Activated B cell treated with CpG ODN at 0.5 μM for 24 hours (primary cell): ENCODE measurements around the gene CCNG2. TPM values are rescaled to one million over a fixed set of nuclear protein-coding genes. Genes with fewer than 3 reads are reported as not detected.
A peak's percentile ranks its signal among the peaks of the same experiment; 100 is the strongest.

Source experiments
- ATAC-seq: fragments of 200-7000 bp; cut with Tn5 transposase; one replicate; pipeline ENCODE4 v1.10.0; 2021; ENCODE audit warnings: low read depth, mild to moderate bottlenecking, moderate library complexity
- CTCF ChIA-PET: fragments of 350-600 bp; sonication (Branson Sonifier 250); formaldehyde crosslinking; loops from one replicate; lab custom pipeline; 2021; ENCODE audit warnings: antibody characterized with exemption; lab: Charles Lee
- POLR2A ChIA-PET: fragments of 350-600 bp; sonication (Branson Sonifier 250); formaldehyde crosslinking; loops from one replicate; lab custom pipeline; 2021; ENCODE audit warnings: antibody characterized with exemption; lab: Charles Lee
- DNase-seq: peaks from one replicate; pipeline ENCODE4 v3.0.0; 2022
- H3K27ac Mint-ChIP-seq: one replicate; pipeline ENCODE4 v1.8.0; 2020; ENCODE audit warnings: mixed read lengths
- H3K27me3 Mint-ChIP-seq: one replicate; pipeline ENCODE4 v1.8.0; 2021; ENCODE audit warnings: mixed read lengths
- H3K36me3 Mint-ChIP-seq: one replicate; pipeline ENCODE4 v1.8.0; 2021; ENCODE audit warnings: low read depth, mixed read lengths
- H3K4me1 Mint-ChIP-seq: one replicate; pipeline ENCODE4 v1.8.0; 2021; ENCODE audit warnings: mixed read lengths
- H3K4me3 Mint-ChIP-seq: one replicate; pipeline ENCODE4 v1.8.0; 2020; ENCODE audit warnings: mild to moderate bottlenecking, mixed read lengths
- H3K9me3 Mint-ChIP-seq: one replicate; pipeline ENCODE4 v1.8.0; 2020; ENCODE audit warnings: mixed read lengths
- intact Hi-C: fragments of 100-400 bp; cut with micrococcal nuclease; formaldehyde crosslinking; loops from one replicate; pipeline ENCODE4 v1.15.1; 2024
- total RNA-seq: library from RNA; stranded (reverse); gene quantifications from 2 replicates; pipeline ENCODE4 v1.2.3, GENCODE V29; 2022
- TF ChIP-seq, protein P1 (sequence below): fragments of 200-600 bp; IDR thresholded peaks from one replicate; pipeline ENCODE4 v1.8.0; 2022; ENCODE audit warnings: antibody characterized with exemption, mild to moderate bottlenecking

CCNG2 gene
- total RNA-seq, 1 donor from 2014 or later: 34.6 TPM

DNA sequence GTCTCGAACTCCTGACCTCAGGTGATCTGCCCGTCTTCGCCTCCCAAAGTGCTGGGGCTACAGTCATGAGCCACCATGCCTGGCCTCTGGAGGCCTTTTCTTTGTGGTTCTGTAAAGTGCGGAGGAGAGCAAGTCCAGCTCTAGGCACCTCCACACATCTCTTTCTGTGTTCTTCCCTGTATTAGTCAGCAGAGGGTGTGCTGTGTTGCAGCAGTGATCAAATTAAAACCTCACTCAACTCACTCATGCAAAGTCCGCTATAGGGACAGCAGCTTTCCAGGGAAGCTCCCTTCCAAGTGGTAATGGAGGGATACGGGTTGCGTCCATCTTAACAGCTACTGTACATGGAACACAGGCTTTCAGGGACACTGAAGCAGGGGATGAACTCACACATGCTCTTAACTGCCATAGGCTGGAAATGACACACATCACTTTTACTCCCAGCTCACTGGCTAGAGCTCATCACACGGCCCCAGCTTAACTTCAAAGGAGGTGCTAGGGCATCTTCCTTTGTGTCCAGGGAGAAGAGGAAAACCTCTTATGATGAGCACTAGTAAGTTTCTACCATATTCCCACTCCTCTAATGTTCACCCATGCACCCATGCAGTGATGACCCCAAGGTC is 36.0 kb upstream of the CCNG2 start:
- no peak overlapping the region for H3K27ac Mint-ChIP-seq
- POLR2A ChIA-PET: interaction anchor here (1.0 to 9.6 kb wide), 6 partner anchors 17 to 83 kb away, joined by 3 to 132 read pairs (median 7); partner anchors contain the start of genes CCNG2 and CCNI
- no peaks in the 10 kb centered on the region for H3K27me3 Mint-ChIP-seq
- CTCF ChIA-PET: interaction anchor here (0.6 to 4.0 kb wide), 19 partner anchors 9 to 87 kb away, joined by 3 to 133 read pairs (median 6); partner anchors contain the start of gene CCNG2
- no peaks in the 10 kb centered on the region for H3K36me3 Mint-ChIP-seq
- H3K9me3 Mint-ChIP-seq: no peaks in the 10 kb centered on the region
- DNase-seq: no peak
- intact Hi-C loops: loop anchor here (1.0 to 2.0 kb wide), 3 partner anchors 26 to 82 kb away; no protein-coding TSS in a partner anchor
- peaks cover 58% of the 10 kb centered on the region for H3K4me1 Mint-ChIP-seq
- ATAC-seq: peak; percentile 80
- TF ChIP-seq, protein P1, sequence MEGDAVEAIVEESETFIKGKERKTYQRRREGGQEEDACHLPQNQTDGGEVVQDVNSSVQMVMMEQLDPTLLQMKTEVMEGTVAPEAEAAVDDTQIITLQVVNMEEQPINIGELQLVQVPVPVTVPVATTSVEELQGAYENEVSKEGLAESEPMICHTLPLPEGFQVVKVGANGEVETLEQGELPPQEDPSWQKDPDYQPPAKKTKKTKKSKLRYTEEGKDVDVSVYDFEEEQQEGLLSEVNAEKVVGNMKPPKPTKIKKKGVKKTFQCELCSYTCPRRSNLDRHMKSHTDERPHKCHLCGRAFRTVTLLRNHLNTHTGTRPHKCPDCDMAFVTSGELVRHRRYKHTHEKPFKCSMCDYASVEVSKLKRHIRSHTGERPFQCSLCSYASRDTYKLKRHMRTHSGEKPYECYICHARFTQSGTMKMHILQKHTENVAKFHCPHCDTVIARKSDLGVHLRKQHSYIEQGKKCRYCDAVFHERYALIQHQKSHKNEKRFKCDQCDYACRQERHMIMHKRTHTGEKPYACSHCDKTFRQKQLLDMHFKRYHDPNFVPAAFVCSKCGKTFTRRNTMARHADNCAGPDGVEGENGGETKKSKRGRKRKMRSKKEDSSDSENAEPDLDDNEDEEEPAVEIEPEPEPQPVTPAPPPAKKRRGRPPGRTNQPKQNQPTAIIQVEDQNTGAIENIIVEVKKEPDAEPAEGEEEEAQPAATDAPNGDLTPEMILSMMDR: no peak
- H3K4me3 Mint-ChIP-seq: peak overlapping the region; percentile 5

DNA sequence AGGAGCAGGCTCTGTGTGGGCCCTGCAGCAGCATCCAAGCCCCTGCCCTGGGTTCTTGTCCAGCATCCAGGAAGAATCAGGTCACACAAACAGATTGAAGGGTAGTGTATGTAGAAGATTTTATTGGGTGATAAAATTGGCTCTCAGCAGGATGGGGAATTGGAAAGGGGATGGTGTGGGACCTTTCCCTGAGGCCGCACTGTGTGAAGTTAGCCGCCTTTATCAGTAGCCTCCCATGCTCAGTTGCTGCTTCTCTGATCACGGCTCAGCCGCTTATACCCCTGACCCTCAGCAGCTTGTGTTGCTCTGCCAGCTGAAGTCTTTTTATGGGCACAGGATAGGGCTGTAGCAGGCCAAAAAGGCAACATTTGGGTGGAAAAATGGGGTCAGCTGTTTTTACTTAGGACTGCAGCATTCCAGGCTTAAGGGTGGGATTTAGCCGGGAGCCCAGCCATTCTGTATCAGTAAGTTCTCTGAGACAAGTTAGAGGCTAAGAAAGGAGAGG is 35.2 kb upstream of the CCNG2 start:
- ChIA-PET CTCF (interaction anchor here (0.8 to 4.0 kb wide), 12 partner anchors 8 to 82 kb away, joined by 3 to 133 read pairs (median 8); partner anchors contain the start of gene CCNG2), POLR2A (interaction anchor here (1.2 to 9.6 kb wide), 5 partner anchors 33 to 82 kb away, joined by 3 to 132 read pairs (median 8); partner anchors contain the start of genes CCNG2 and CCNI)
- ATAC-seq (no peak), DNase-seq (no peak)
- intact Hi-C loops: loop anchor here (1.0 to 2.0 kb wide), 3 partner anchors 27 to 82 kb away; no protein-coding TSS in a partner anchor
- Mint-ChIP-seq H3K9me3 (no peaks in the 10 kb centered on the region), H3K27ac (no peak overlapping the region), H3K27me3 (no peaks in the 10 kb centered on the region), H3K4me1 (peaks cover 65% of the 10 kb centered on the region), H3K4me3 (no peak overlapping the region), H3K36me3 (no peaks in the 10 kb centered on the region)
- TF ChIP-seq, protein P1: no peak

DNA sequence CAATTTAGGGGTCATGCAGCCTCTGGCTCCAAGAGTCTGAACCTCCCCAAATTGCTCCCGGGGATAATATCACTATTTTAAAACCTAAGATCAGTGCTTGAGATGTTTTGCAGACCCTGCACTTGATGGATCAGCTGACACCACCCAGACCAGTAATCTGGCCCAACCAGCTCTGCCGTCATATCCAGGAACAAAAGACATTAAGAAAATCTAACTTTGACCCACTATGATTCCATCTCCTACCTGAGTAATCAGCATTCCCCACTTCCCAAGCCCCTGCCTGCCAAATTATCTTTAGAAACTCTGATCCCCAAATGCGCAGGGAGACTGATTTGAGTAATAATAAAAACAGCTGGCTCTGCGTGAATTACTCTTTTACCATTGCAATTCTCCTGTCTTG is 34.4 kb upstream of the CCNG2 start:
- intact Hi-C loops: no loop called here

DNA sequence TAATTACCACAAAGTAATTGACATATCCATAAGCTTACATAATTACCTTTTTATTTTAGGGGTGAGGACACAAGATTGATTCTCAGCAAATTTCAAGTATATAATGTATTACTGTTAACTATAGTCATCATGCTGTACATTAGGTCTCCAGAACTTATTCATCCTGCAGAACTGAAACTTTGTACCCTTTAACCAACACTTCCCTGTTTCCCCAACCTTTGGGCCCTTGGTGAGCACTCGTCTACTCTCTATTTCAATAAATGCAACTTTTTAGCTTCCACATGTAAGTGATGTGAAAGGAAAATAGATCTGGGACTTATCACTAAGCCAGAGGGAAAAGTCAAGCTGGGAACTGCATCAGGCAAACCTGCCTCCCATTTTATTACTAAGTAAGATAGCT is 33.6 kb upstream of the CCNG2 start:
- ATAC-seq (no peak), DNase-seq (no peak)
- Mint-ChIP-seq H3K36me3 (no peaks in the 10 kb centered on the region), H3K27ac (peak overlapping the region; percentile 80), H3K4me1 (peaks cover 81% of the 10 kb centered on the region), H3K27me3 (no peaks in the 10 kb centered on the region), H3K9me3 (no peaks in the 10 kb centered on the region), H3K4me3 (peak overlapping the region; percentile 5)
- intact Hi-C loops: no loop called here
- ChIA-PET POLR2A (interaction anchor here (1.0 to 9.6 kb wide), 4 partner anchors 21 to 71 kb away, joined by 3 to 132 read pairs (median 20); partner anchors contain the start of gene CCNG2), CTCF (interaction anchor here (0.9 to 4.0 kb wide), 5 partner anchors 28 to 80 kb away, joined by 3 to 133 read pairs (median 3); no protein-coding TSS in a partner anchor)
- TF ChIP-seq, protein P1: no peak

More for the DNA sequence above, 34.4 kb upstream of the CCNG2 start:
- ATAC-seq (no peak), DNase-seq (no peak)
- Mint-ChIP-seq H3K27ac (no peak overlapping the region), H3K9me3 (no peaks in the 10 kb centered on the region), H3K4me1 (peaks cover 74% of the 10 kb centered on the region), H3K27me3 (no peaks in the 10 kb centered on the region), H3K4me3 (no peak overlapping the region), H3K36me3 (no peaks in the 10 kb centered on the region)
- POLR2A ChIA-PET: interaction anchor here (6.6 to 9.6 kb wide), 2 partner anchors 32 to 71 kb away, joined by 37 to 132 read pairs; partner anchors contain the start of gene CCNG2
- TF ChIP-seq, protein P1: no peak
- CTCF ChIA-PET: interaction anchor here (1.1 to 4.0 kb wide), 3 partner anchors 27 to 81 kb away, joined by 3 to 133 read pairs (median 5); no protein-coding TSS in a partner anchor
